VCaP (cell line): ENCODE results near the gene SPECC1L.

Source experiments
- H3K27ac ChIP-seq: fragments of 450-650 bp; 2 replicates; pipeline ENCODE4 v1.5.1; 2017
- CTCF ChIP-seq: fragments of 450-650 bp; conservative IDR thresholded peaks from 2 replicates; pipeline ENCODE4 v1.5.1; 2017; ENCODE audit warnings: mild to moderate bottlenecking, moderate library complexity

The SPECC1L gene

DNA sequence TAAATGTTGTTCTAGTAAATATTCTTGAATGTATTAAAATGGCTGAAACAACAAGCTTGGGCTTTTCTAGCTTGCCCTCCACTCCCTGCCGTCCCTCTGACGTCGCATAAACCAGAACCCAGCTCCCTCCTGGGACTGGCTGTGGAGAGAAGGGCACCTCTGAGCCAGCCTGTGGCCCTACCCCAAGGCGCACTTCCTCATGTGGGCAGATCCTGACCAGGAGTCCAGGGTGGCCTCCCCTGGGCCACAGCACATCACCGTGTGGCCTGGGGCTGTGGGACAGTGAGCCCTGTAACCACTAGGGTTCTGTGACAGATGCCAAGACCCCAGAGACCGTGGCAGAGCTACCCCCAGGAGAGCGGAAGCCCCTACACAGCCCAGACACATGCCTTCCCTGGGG lies 146.6 kb downstream of the SPECC1L start:
- no peak overlapping the region for H3K27ac ChIP-seq
- TF ChIP-seq CTCF, result no peak

DNA sequence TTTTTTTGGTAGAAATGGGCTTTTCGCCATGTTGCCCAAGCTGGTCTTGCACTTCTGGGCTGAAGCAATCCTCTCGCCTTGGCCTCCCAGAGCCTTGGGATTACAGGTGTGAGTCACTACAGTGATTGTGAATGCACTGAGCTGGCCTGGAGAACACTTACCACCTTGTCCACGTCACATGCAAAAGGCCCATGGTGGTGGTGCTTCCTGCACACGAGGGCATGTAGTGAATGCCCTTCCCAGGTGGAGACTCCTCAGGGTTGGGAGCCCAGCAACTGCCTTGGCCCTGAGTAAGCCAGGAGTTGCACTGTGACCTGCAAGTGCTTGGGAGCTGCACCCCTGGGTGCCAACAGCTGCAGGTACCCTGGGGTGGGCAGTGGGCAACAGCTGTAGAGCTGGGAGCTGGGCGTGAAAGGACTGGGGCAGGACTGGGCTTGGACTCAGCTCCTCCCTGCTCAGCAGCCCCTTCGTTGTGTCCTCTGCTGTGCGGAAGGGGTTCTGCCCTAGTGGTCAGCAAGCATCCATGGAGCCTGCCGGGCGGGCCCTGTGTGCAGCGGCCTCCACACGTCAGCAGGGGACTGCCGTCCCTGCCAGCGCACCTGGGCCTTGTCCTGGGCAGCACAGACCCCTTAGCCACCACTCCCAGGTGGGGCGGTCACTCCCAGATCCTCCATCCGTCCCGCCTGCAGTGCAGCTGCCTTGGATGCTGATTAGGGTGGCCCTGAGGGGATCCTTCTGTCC lies 147.4 kb downstream of the SPECC1L start:
- no peak overlapping the region for H3K27ac ChIP-seq
- no peak for TF ChIP-seq CTCF

- TF ChIP-seq CTCF, result no peak
- no peak overlapping the region for H3K27ac ChIP-seq
These were observed 148.3 kb downstream of the SPECC1L start for GRCh38 chr22:24418786-24419474.

DNA sequence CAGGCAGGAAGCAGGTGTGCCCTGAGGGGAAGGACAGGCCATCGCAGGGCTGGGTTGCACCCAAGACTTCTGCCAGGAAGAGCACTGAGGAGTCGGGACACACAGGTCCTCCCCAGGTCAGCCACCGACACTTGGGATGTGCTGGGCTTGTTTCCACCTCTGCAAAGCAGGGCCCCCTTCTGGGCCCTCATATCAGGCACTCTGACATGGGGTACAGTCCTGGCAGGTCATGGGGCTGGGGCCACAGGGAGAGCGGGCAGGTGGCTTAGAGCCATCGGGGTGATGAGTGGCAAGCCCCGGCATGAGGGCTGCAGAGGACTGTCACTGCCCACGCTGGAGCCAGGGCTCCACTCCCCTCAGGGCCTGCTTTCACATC lies 148.8 kb downstream of the SPECC1L start:
- TF ChIP-seq CTCF, result no peak
- H3K27ac ChIP-seq, result no peak overlapping the region

GRCh38 chr22:24420072-24420976 lies 149.7 kb downstream of the SPECC1L start:
- peak overlapping the region; percentile 4; the same call in 1 of the 2 replicates for H3K27ac ChIP-seq
- no peak for TF ChIP-seq CTCF

DNA sequence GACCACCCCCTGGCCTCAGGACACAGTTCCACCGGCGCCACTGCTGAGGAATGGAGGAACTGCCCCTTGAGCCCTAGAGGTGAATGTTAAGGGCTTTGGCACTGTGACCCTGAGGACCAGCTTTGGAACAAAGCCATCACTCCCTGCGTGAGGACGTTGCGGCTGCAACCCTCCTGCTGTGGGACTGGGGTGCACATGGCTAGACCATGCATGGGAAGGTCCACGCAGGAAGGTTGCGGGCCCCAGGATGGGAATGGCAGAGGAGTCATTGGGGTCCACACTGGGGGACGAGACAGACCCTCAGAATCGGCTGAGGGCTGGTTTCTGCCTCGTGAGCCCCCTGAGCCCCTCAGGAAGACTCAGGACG lies 150.3 kb downstream of the SPECC1L start:
- H3K27ac ChIP-seq, result no peak overlapping the region
- no peak for TF ChIP-seq CTCF

- TF ChIP-seq CTCF, result 0 out of 2 replicates have a peak, but pooled peaks have one; percentile 22
- H3K27ac ChIP-seq, result no peak overlapping the region
These were observed 150.8 kb downstream of the SPECC1L start for GRCh38 chr22:24421428-24421931.
